ENCODE results near the gene FAM168B. TPM values are rescaled to one million over a fixed set of nuclear protein-coding genes. Genes with fewer than 3 reads are reported as not detected.

Gene FAM168B
- total and polyA plus RNA-seq, 10 of the 15 experiments (the other 5 are each of a cell fraction or from before 2014, with no cell fraction given), result 3.5 to 77.3 (median 45.9) TPM

DNA sequence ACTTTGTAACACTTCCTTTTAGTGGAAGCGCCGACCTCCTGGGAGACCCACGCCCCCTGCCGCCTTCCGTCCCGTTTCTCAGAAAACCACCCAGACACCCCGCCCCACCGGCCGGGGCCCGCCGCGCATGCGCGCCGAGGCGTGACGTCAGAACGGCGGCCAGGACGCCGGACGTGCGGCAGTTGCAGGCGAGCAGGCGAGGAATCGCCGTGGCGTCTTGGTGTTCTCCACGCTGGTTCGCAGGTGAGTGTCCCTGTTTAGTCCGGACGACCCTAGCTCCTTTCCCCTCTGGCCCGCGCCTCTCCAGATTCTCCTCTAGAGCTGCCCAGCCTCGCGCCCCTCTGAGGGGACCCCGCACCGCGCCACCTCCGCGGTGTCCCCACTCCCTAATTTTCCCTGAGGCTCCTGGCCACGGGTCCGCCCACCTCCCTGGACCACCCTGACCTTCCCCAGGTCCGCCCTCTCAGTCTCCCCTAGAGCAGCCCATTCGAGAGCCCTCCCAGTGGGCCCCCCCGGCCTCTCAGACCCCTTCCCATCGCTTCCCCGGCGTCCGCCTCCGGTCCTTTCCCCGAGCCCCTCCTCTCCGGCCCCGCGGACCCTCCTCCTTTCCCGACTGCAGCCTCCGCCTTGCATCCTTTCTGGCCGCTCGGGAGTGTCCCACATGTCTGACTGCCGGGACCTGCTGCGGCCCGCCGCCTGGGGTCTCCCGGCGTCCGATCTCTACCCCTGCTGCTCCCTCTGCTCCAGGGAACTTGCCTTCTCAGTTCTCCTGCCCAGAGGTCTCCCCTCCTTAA lies 12.1 kb upstream of the FAM168B start, which contains the start of gene PLEKHB2 (continued):
- TF ChIP-seq NFYB (IDR thresholded peaks at IDR 0.05; ENCODE audit: insufficient read depth, low read depth, low read length) (no peak), ZNF592 (IDR thresholded peaks at IDR 0.05) (no peak), RB1 (IDR thresholded peaks at IDR 0.05; ENCODE audit: borderline replicate concordance) (no peak), SIN3A (IDR thresholded peaks at IDR 0.05; ENCODE audit: low read depth, low read length) (peak; percentile 84), RFX5 (IDR thresholded peaks at IDR 0.05; ENCODE audit: low read depth, low read length) (0 out of 2 replicates have a peak, but pooled peaks have one; percentile 14), MEF2A (IDR thresholded peaks at IDR 0.05; ENCODE audit: insufficient read depth, low read depth, low read length) (no peak), PAX5 (IDR thresholded peaks at IDR 0.05; ENCODE audit: borderline replicate concordance, low read depth, low read length) (peak; percentile 46; the same call in 1 of the 2 replicates), BCL11A (IDR thresholded peaks at IDR 0.05; ENCODE audit: low read depth, low read length) (no peak), HSF1 (IDR thresholded peaks at IDR 0.05; ENCODE audit: low read depth, low read length) (no peak), POLR2AphosphoS2 (IDR thresholded peaks at IDR 0.05; ENCODE audit: low read depth, low read length) (peak; percentile 87), SMC3 (IDR thresholded peaks at IDR 0.05; ENCODE audit: borderline replicate concordance, low read length) (no peak), DPF2 (IDR thresholded peaks at IDR 0.05) (peak; percentile 18), SMARCA5 (IDR thresholded peaks at IDR 0.05) (peak; percentile 60; the same call in 1 of the 2 replicates), BACH1 (IDR thresholded peaks at IDR 0.05; ENCODE audit: borderline replicate concordance) (peak; percentile 61; the same call in 1 of the 2 replicates), ASH2L (IDR thresholded peaks at IDR 0.05; ENCODE audit: borderline replicate concordance, low read depth) (no peak), SIX5 (IDR thresholded peaks at IDR 0.05; ENCODE audit: low read depth, low read length, severe bottlenecking) (no peak), MXI1 (IDR thresholded peaks at IDR 0.05; ENCODE audit: low read depth, low read length) (peak; percentile 80), TBL1XR1 (IDR thresholded peaks at IDR 0.05; ENCODE audit: low read depth, low read length) (no peak), SP1 (IDR thresholded peaks at IDR 0.05; ENCODE audit: low read depth, low read length) (no peak)
- TF ChIP-seq, protein P1, sequence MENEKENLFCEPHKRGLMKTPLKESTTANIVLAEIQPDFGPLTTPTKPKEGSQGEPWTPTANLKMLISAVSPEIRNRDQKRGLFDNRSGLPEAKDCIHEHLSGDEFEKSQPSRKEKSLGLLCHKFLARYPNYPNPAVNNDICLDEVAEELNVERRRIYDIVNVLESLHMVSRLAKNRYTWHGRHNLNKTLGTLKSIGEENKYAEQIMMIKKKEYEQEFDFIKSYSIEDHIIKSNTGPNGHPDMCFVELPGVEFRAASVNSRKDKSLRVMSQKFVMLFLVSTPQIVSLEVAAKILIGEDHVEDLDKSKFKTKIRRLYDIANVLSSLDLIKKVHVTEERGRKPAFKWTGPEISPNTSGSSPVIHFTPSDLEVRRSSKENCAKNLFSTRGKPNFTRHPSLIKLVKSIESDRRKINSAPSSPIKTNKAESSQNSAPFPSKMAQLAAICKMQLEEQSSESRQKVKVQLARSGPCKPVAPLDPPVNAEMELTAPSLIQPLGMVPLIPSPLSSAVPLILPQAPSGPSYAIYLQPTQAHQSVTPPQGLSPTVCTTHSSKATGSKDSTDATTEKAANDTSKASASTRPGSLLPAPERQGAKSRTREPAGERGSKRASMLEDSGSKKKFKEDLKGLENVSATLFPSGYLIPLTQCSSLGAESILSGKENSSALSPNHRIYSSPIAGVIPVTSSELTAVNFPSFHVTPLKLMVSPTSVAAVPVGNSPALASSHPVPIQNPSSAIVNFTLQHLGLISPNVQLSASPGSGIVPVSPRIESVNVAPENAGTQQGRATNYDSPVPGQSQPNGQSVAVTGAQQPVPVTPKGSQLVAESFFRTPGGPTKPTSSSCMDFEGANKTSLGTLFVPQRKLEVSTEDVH (IDR thresholded peaks at IDR 0.05; ENCODE audit: low read depth, partially characterized antibody), result no peak
- TF ChIP-seq, protein P2, sequence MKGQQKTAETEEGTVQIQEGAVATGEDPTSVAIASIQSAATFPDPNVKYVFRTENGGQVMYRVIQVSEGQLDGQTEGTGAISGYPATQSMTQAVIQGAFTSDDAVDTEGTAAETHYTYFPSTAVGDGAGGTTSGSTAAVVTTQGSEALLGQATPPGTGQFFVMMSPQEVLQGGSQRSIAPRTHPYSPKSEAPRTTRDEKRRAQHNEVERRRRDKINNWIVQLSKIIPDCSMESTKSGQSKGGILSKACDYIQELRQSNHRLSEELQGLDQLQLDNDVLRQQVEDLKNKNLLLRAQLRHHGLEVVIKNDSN (IDR thresholded peaks at IDR 0.05; ENCODE audit: borderline replicate concordance, extremely low read length, insufficient read depth, low read depth, low read length), result no peak
